ENCODE measurements around the gene GINS2.
A peak's percentile ranks its signal among the peaks of the same experiment; 100 is the strongest.

Gene GINS2

DNA sequence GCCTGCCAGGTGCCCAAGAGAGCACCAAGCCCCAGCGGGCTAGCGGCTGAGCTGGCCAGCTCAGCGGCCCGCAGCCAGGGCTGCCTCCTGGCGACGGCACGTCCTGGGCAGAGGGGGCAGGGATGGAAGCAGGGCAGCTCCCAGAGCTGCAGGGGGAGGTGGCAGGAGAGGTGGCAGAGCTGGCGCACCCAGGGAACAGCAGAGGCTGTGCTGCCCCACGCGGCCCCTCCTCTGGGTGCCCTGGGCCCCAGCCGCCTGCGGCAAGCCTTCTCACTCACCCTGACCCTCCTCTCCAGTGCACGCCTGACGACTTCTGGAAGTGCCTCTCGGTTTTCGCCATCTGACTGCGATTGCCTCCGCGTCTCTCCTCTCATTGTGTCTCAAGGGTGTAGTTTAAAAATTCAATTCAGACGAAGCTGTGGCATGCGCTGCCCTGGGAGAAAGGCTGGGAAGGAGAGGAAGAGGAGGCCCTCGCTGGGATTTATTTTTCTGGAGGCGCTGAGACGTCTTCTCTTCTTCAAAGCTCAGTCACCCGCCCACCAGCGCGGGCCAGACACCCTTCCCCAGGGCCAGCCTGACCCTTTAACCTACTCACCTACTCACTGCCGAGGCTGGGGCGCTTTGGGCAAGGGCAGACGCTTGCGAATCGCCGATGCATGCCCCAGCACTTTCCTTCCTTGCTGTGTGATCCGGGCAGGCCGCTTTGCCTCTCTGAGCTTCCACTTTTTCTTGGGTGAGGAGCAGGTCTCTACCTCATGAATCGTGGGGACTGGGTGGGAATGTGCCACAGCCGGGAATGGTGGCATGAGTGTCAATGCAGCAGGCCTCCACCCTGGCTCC is 50.7 kb downstream of the GINS2 start:
- peak; percentile 17 for DNase-seq

GRCh38 chr16:85637061-85637807 is 51.5 kb downstream of the GINS2 start:
- DNase-seq = no peak

GRCh38 chr16:85636234-85636812 is 52.4 kb downstream of the GINS2 start:
- no peak for DNase-seq

DNA sequence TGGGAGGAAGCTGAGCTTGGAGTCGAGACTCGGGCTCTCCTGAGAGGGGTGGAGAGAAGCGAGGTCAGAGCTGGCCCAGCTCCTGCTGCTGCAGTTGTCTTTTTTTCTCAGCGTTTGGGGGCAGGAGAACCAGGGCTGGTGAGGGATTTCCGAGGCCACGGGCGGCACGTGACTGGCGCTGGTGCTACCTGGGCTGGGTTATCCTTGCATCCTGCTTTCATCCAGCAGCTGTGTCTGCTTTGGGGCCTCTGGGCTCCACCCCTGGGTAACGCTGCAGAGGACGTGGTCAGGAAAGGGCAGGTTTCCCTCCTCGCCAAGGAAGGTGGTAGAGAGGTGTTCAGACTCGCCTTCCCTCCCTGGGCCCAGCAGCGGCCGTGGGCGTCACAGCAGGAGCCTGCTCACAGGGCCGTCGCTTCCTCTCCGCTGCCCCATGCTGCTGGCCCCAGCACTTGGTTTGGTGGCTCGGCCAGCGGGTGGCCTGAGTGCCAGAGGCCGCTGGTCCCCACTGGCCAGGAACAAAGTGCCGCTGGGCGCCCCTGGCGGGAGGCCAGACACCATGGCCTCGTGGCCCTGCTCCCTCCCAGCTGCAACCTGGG is 53.1 kb downstream of the GINS2 start:
- DNase-seq = no peak

DNA sequence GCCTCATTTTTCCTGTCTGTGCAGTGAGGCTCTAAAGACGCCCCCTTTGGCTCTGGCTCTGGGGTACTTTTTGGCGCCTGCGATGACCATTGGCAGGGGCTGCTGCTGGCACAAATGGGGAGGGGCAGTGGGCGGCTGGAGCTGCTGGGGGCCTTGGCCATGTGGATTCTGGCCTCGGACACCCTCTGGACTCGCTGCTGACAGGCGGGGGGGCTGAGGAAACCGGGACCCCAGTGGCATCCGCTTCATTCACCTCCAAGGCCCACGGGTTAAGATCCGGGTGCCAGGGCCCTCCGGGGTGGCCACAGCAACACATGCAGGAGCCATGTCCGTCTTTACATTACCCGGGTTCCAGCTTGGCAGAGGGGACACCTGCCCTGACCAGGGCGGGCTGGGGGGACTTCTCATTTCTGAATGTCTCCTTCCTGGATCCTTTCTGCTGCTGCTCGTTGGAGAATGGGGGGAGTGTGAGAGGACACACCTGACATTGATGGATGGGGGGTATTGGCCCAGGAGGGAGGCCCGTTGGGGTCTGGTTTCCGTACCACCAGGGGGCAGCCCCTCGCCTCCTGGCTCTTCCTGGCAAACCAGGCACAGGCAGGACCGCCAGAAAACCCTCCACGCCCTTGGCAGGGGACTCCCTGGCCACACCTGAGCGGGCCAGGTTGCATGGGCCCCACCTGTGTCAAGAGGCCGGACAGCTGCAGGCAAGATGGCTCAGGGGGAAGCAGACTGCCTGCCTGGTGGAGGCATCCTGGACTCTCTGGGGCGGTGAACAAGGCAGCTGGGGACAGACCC is 53.8 kb downstream of the GINS2 start:
- no peak for DNase-seq

- no peak for DNase-seq
Observed at GRCh38 chr16:85633888-85634287, 54.9 kb downstream of the GINS2 start.

GRCh38 chr16:85633438-85633743 is 55.4 kb downstream of the GINS2 start:
- DNase-seq = no peak

GRCh38 chr16:85632709-85633437 is 55.9 kb downstream of the GINS2 start:
- DNase-seq = no peak

GRCh38 chr16:85631802-85632393 is 56.9 kb downstream of the GINS2 start:
- no peak for DNase-seq

DNA sequence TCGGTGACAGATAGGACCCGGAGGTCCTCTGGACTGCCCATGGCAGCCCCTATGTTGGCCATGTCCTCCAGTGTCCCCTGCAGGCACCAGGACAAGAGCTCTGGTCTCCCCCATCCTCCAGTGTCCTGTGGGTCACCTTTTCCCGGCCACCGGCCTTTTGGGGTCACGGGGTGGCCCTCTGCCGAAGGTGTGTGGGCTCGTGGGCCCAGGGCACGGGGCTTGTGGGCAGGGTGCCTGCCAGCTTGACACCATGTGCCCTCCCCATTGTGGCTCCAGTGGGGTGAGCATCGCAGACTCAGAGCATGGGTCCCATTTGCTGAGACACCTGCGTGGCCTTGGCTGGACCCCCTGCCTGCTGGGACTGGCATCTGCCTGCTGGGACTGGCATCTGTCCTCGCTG is 57.5 kb downstream of the GINS2 start:
- DNase-seq = no peak

DNA sequence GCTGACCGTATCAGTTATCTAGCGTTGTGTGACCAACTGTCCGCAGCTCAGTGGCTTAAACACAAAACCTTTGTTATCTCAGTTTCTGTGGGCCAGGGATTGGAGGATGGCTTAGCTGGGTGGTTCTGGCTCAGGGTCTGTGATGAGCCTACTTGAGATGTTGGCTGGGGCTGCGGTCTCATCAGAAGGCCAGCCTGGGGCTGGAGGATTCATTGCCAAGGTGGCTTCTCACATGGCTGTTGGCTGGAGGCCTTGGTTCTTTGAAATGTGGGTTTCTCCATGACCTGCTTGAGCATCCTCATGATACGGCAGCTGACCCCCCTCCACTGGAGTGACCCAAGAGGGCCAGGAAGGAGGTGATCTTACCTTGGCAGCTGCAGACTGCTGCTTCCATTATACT is 58.9 kb downstream of the GINS2 start:
- DNase-seq = no peak

GRCh38 chr16:85629326-85629725 is 59.4 kb downstream of the GINS2 start:
- no peak for DNase-seq

- no peak for DNase-seq
Observed at GRCh38 chr16:85628645-85629044, 60.1 kb downstream of the GINS2 start.

GRCh38 chr16:85628265-85628556 is 60.5 kb downstream of the GINS2 start:
- no peak for DNase-seq

DNA sequence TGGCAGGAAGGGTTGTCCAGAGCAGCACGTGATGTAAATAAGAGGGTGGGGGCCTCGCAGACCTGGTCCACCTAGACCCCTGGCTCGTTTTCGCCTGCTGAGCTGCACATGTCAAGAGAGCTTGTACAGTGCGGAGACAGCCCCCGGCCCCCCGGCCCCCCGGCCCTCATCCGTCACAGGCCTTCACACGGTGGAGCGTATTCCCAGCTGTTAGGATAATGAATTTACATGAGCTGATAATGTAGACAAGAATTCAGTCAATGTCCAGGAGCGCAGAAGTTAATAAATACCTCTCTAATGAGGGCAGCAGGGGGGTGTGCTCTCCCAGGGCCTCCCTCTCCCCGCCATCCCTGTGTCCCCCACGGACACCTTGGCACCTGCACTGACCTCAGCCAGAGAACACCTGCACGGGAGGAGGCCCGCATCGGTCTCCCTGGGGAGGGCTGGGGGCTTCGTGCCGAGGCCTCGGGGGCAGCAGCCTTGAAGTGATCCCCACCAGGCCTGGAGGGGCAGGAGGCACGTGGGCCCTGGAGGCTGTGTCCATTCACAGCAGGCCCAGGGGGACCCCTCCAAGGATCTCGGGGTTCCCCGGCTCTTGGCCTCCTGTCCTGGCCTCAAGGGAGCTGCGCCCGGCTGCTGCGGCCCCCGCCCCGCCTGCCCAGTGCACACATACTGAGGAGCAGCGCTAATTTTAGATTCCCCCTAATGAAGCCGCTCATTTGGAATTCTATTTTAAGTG is 61.1 kb downstream of the GINS2 start:
- DNase-seq = no peak

DNA sequence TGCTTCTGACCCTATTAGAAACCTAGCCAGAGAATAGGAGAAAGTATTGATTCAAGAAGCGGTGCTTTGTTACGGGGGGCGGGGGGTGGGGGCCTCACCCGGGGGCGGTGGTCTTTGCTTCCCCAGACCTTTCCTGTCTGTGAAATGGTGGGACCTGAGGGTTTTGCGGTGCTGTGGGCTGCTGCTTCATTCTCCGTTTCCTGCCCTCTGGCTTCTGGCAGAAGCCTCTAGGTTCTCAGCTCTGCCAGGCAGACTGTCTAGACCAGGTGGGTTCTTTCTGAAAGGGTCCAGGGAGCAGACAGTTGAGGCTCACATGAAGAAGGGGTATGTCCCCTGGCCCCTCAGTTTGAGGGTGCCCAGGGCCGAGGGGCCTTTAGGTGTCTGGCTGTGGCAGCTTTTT is 61.7 kb downstream of the GINS2 start:
- DNase-seq = no peak
